Muscle layer of duodenum (tissue), 2 donors: ENCODE data around the gene JHY.
"Not testable (repeated sequence)": the region's sequence is repeated elsewhere in the genome, so short reads cannot be mapped to it uniquely, and the experiment has no call there.

Experiments
- H3K27ac ChIP-seq: one replicate; pipeline ENCODE4 v1.7.0; 2013; ENCODE audit warnings: mild to moderate bottlenecking, low read length
- H3K27me3 ChIP-seq: one replicate; pipeline ENCODE4 v1.7.0; 2013; ENCODE audit warnings: low read depth, mild to moderate bottlenecking, control low read depth, low read length
- H3K36me3 ChIP-seq, 2 donors: one replicate each; pipeline ENCODE4 v1.7.0; 2013; ENCODE audit warnings: low read length in 2 of 2, control low read depth in 1 of 2, mild to moderate bottlenecking in 1 of 2; ENCODE audit not compliant: insufficient read depth in 2 of 2, control insufficient read depth in 1 of 2
- H3K4me1 ChIP-seq, 2 donors: one replicate each; pipeline ENCODE4 v1.7.0; 2013; ENCODE audit warnings: low read length in 2 of 2, mild to moderate bottlenecking in 2 of 2, control low read depth in 1 of 2, moderate library complexity in 1 of 2; ENCODE audit not compliant: insufficient read depth in 2 of 2, control insufficient read depth in 1 of 2
- H3K4me3 ChIP-seq, 2 donors: one replicate each; pipeline ENCODE4 v1.7.0; 2013; ENCODE audit warnings: low read length in 2 of 2, low read depth in 1 of 2, mild to moderate bottlenecking in 1 of 2
- H3K9me3 ChIP-seq, 2 donors: one replicate each; pipeline ENCODE4 v1.7.0; 2013; ENCODE audit warnings: low read length in 2 of 2, control low read depth in 1 of 2, mild to moderate bottlenecking in 1 of 2; ENCODE audit not compliant: control insufficient read depth in 1 of 2
- donor health status: healthy.

JHY gene

GRCh38 chr11:122852796-122853160 lies 29.8 kb upstream of the JHY start:
- H3K27ac ChIP-seq: no peak overlapping the region

GRCh38 chr11:122853261-122853660 lies 29.3 kb upstream of the JHY start:
- Histone ChIP-seq H3K36me3 (no peaks in the 10 kb centered on the region), H3K9me3 (no peaks in the 10 kb centered on the region), H3K27me3 (no peaks in the 10 kb centered on the region), H3K27ac (no peak overlapping the region), H3K4me3 (no peak overlapping the region), H3K4me1 (no peaks in the 10 kb centered on the region)

More at GRCh38 chr11:122852796-122853160, 29.8 kb upstream of the JHY start:
- Histone ChIP-seq H3K27me3 (no peaks in the 10 kb centered on the region), H3K9me3 (no peaks in the 10 kb centered on the region), H3K4me3 (no peak overlapping the region), H3K4me1 (no peaks in the 10 kb centered on the region), H3K36me3 (no peaks in the 10 kb centered on the region)

GRCh38 chr11:122853971-122854446 lies 28.6 kb upstream of the JHY start:
- H3K9me3 ChIP-seq: no peaks in the 10 kb centered on the region
- H3K36me3 ChIP-seq: no peaks in the 10 kb centered on the region
- no peak overlapping the region for H3K4me3 ChIP-seq
- H3K27me3 ChIP-seq: no peaks in the 10 kb centered on the region
- no peaks in the 10 kb centered on the region for H3K4me1 ChIP-seq
- H3K27ac ChIP-seq: no peak overlapping the region

- Histone ChIP-seq H3K36me3 (no peaks in the 10 kb centered on the region), H3K27ac (no peak overlapping the region), H3K27me3 (peaks cover 4% of the 10 kb centered on the region), H3K4me3 (no peak overlapping the region), H3K9me3 (no peaks in the 10 kb centered on the region), H3K4me1 (no peaks in the 10 kb centered on the region)
These were observed 20.9 kb upstream of the JHY start for GRCh38 chr11:122861631-122862030.

- Histone ChIP-seq H3K9me3 (no peaks in the 10 kb centered on the region), H3K36me3 (no peaks in the 10 kb centered on the region), H3K27me3 (peaks cover 4% of the 10 kb centered on the region), H3K4me1 (no peaks in the 10 kb centered on the region), H3K27ac (no peak overlapping the region), H3K4me3 (no peak overlapping the region)
These were observed 20.5 kb upstream of the JHY start for GRCh38 chr11:122862091-122862490.

- H3K4me1 ChIP-seq, H3K27me3 ChIP-seq, H3K27ac ChIP-seq, H3K9me3 ChIP-seq, H3K36me3 ChIP-seq, H3K4me3 ChIP-seq: not testable (repeated sequence)
These were observed 19.4 kb upstream of the JHY start for GRCh38 chr11:122863154-122863553.

GRCh38 chr11:122863704-122864326 lies 18.7 kb upstream of the JHY start:
- Histone ChIP-seq H3K4me3 (peak overlapping the region in 1 of 2 donors; percentile 27), H3K27me3 (peaks cover 4% of the 10 kb centered on the region), H3K27ac (peak overlapping the region; percentile 11), H3K4me1 (no peaks in the 10 kb centered on the region), H3K9me3 (no peaks in the 10 kb centered on the region), H3K36me3 (no peaks in the 10 kb centered on the region)

- Histone ChIP-seq H3K27ac (peak overlapping the region; percentile 11), H3K36me3 (no peaks in the 10 kb centered on the region), H3K4me1 (no peaks in the 10 kb centered on the region), H3K4me3 (no peak overlapping the region), H3K9me3 (no peaks in the 10 kb centered on the region), H3K27me3 (peaks cover 4% of the 10 kb centered on the region)
These were observed 18.0 kb upstream of the JHY start for GRCh38 chr11:122864386-122865115.

GRCh38 chr11:122869622-122870021 lies 12.9 kb upstream of the JHY start:
- Histone ChIP-seq H3K4me3 (no peak overlapping the region), H3K4me1 (no peaks in the 10 kb centered on the region), H3K36me3 (no peaks in the 10 kb centered on the region), H3K27me3 (no peaks in the 10 kb centered on the region), H3K9me3 (no peaks in the 10 kb centered on the region), H3K27ac (no peak overlapping the region)

GRCh38 chr11:122871302-122871701 lies 11.3 kb upstream of the JHY start:
- no peaks in the 10 kb centered on the region for H3K27me3 ChIP-seq
- no peak overlapping the region for H3K27ac ChIP-seq
- H3K36me3 ChIP-seq: no peaks in the 10 kb centered on the region
- H3K4me3 ChIP-seq: no peak overlapping the region
- no peaks in the 10 kb centered on the region for H3K4me1 ChIP-seq
- no peaks in the 10 kb centered on the region for H3K9me3 ChIP-seq

- H3K27ac ChIP-seq: no peak overlapping the region
- no peaks in the 10 kb centered on the region for H3K4me1 ChIP-seq
- no peaks in the 10 kb centered on the region for H3K9me3 ChIP-seq
- H3K27me3 ChIP-seq: no peaks in the 10 kb centered on the region
- H3K4me3 ChIP-seq: no peak overlapping the region
- H3K36me3 ChIP-seq: no peaks in the 10 kb centered on the region
These were observed 10.5 kb upstream of the JHY start for GRCh38 chr11:122872046-122872445.

GRCh38 chr11:122874991-122875390 lies 7.6 kb upstream of the JHY start:
- no peak overlapping the region for H3K4me3 ChIP-seq
- H3K4me1 ChIP-seq: no peaks in the 10 kb centered on the region
- no peaks in the 10 kb centered on the region for H3K9me3 ChIP-seq
- no peaks in the 10 kb centered on the region for H3K36me3 ChIP-seq
- H3K27me3 ChIP-seq: no peaks in the 10 kb centered on the region
- H3K27ac ChIP-seq: no peak overlapping the region
